GM12878 (cell line): ENCODE measurements around the gene SMOC1.

Experiments used
- GABPA ChIP-seq: IDR thresholded peaks from 2 replicates; pipeline ENCODE4 v1.6.1; 2014; ENCODE audit warnings: antibody characterized with exemption, low read depth, mild to moderate bottlenecking, inconsistent platforms
- TAF1 ChIP-seq: IDR thresholded peaks from 2 replicates; pipeline ENCODE4 v1.6.1; 2011; ENCODE audit warnings: mild to moderate bottlenecking, low read depth, low read length, borderline replicate concordance

DNA sequence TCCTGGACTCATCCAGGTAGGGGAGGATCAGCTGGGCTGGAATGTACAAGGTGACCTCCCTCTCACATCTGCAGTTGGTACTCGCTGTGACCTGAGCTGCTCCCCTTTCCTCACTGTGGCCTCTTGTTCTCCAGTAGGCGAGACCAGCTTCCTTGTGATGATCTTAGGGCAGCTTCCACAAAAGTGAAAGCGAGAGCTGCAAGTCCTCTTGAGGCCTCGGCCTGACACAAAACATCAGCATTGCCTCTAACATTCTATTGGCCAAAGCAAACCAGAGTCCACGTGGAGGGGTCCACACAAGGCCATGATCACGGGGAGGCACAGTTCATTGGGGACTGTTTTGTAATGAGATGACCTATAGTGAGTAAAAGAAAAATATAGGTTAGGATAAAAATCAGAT lies 127.5 kb downstream of the SMOC1 start:
- no peak for TF ChIP-seq GABPA
- no peak for TF ChIP-seq TAF1
